ENCODE results near the gene HIF1A.
"Not testable (repeated sequence)": the region's sequence is repeated elsewhere in the genome, so short reads cannot be mapped to it uniquely, and the experiment has no call there.

Gene HIF1A

GRCh38 chr14:61675291-61675690 is 20.0 kb upstream of the HIF1A start:
- DNase-seq: no peak

- no peak for DNase-seq
These were observed 17.8 kb upstream of the HIF1A start for GRCh38 chr14:61677479-61677878.

- DNase-seq: no peak
These were observed 16.3 kb upstream of the HIF1A start for GRCh38 chr14:61678975-61679374.

GRCh38 chr14:61681413-61681812 is 13.9 kb upstream of the HIF1A start:
- DNase-seq: no peak

- DNase-seq: no peak
These were observed 12.2 kb upstream of the HIF1A start for GRCh38 chr14:61683108-61683507.

- no peak for DNase-seq
These were observed 5.3 kb upstream of the HIF1A start for GRCh38 chr14:61690039-61690438.

- no peak for DNase-seq
These were observed 4.3 kb upstream of the HIF1A start for GRCh38 chr14:61690982-61691381.

- no peak for DNase-seq
These were observed 3.8 kb upstream of the HIF1A start for GRCh38 chr14:61691495-61691894.

- DNase-seq: no peak
These were observed 1.3 kb upstream of the HIF1A start for GRCh38 chr14:61694039-61694438.

GRCh38 chr14:61695695-61696527 is 598 bp downstream of the HIF1A start:
- DNase-seq: peak; percentile 46

GRCh38 chr14:61696753-61697318 is 1.5 kb downstream of the HIF1A start:
- DNase-seq: no peak

- DNase-seq: no peak
These were observed 3.1 kb downstream of the HIF1A start for GRCh38 chr14:61698206-61698980.

GRCh38 chr14:61699027-61699426 is 3.7 kb downstream of the HIF1A start:
- DNase-seq: no peak

- DNase-seq: no peak
These were observed 5.0 kb downstream of the HIF1A start for GRCh38 chr14:61700104-61700886.

GRCh38 chr14:61701946-61702345 is 6.6 kb downstream of the HIF1A start:
- DNase-seq: no peak

GRCh38 chr14:61703342-61704129 is 8.2 kb downstream of the HIF1A start:
- DNase-seq: no peak

- DNase-seq: no peak
These were observed 9.2 kb downstream of the HIF1A start for GRCh38 chr14:61704554-61704953.

GRCh38 chr14:61705017-61705416 is 9.7 kb downstream of the HIF1A start:
- no peak for DNase-seq

- no peak for DNase-seq
These were observed 10.9 kb downstream of the HIF1A start for GRCh38 chr14:61706096-61706690.

GRCh38 chr14:61707774-61708173 is 12.5 kb downstream of the HIF1A start:
- not testable (repeated sequence) for DNase-seq

- DNase-seq: not testable (repeated sequence)
These were observed 13.4 kb downstream of the HIF1A start for GRCh38 chr14:61708693-61709092.

All from NCI-H510A (cell line).